Measurements from ENCODE around the gene DSE.
A peak's percentile ranks its signal among the peaks of the same experiment; 100 is the strongest.

The DSE gene

DNA sequence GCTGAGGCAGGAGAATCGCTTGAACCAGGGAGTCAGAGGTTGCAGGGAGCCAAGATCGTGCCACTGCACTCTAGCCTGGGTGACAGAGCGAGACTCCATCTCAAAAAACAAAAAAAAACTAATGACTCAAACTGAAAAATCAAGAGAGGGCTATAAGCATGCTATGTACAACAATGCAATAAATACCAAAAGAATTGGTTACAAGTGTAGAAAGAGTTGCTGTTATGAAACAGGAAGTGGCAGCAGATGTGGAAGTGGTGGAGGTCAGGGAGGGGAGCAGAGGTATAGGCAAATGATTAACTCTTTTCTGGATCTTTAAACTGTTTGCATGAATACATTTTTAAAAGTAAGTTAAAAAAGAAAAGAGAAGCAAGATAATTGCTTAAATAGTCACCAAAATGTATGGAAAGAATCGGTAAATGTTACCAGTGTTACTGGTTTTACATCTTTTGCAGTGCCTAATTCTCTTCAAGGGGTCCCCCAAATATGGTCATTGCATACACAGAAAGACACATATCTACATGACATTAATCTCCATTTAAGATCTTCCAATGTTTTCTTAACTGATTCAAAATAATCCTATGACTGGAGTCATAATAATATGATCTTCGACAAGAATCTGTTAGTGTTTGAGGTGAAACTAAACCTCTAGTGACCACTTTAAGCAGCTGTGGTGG is 105.4 kb downstream of the DSE start:
- no peak overlapping the region for H3K27ac ChIP-seq
- TF ChIP-seq, protein P1, sequence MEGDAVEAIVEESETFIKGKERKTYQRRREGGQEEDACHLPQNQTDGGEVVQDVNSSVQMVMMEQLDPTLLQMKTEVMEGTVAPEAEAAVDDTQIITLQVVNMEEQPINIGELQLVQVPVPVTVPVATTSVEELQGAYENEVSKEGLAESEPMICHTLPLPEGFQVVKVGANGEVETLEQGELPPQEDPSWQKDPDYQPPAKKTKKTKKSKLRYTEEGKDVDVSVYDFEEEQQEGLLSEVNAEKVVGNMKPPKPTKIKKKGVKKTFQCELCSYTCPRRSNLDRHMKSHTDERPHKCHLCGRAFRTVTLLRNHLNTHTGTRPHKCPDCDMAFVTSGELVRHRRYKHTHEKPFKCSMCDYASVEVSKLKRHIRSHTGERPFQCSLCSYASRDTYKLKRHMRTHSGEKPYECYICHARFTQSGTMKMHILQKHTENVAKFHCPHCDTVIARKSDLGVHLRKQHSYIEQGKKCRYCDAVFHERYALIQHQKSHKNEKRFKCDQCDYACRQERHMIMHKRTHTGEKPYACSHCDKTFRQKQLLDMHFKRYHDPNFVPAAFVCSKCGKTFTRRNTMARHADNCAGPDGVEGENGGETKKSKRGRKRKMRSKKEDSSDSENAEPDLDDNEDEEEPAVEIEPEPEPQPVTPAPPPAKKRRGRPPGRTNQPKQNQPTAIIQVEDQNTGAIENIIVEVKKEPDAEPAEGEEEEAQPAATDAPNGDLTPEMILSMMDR (conservative IDR thresholded peaks at IDR 0.05) = no peak

DNA sequence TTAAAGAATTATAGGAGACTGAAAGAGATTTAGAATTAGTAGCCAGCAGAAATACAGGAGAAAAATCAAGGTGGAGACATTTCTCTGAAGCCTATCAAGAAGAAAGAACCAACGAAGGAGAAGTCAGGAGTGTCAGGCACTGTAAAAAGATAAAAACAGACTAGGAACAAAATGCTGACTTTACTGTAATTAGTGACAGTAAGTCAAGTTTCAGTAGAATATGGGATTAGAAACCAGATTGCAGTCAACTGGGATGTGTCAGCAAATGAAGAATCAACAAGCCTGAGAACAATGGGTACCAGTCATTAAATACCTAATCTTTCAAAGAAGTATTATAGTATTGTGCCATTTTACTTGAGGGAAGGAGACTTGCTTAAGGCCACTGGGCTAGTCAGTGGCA is 112.0 kb downstream of the DSE start:
- 0 out of 2 replicates have a peak overlapping the region, but pooled peaks have one; percentile 8 for H3K27ac ChIP-seq
- TF ChIP-seq, protein P1 (conservative IDR thresholded peaks at IDR 0.05) = no peak

DNA sequence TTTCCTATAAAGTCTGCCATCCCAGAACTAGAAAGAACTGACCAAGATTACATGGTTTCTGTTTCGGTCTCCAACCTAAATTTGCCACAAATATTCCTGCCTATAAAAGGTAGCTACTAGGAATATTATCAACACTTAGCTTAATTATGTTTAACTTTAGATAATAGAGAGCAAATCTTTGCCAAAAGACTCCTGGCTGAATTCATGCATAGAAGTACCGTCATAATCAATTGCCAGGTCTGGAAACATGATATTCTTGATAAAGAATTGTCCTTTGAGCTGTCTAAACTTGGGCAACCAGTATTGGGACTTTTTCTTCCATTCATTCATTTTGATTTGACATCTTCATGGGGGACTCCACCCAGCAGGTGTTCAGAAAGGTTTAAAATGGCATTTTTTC is 112.9 kb downstream of the DSE start:
- TF ChIP-seq, protein P1 (conservative IDR thresholded peaks at IDR 0.05) = no peak
- peak overlapping the region; percentile 8; the same call in 1 of the 2 replicates for H3K27ac ChIP-seq

DNA sequence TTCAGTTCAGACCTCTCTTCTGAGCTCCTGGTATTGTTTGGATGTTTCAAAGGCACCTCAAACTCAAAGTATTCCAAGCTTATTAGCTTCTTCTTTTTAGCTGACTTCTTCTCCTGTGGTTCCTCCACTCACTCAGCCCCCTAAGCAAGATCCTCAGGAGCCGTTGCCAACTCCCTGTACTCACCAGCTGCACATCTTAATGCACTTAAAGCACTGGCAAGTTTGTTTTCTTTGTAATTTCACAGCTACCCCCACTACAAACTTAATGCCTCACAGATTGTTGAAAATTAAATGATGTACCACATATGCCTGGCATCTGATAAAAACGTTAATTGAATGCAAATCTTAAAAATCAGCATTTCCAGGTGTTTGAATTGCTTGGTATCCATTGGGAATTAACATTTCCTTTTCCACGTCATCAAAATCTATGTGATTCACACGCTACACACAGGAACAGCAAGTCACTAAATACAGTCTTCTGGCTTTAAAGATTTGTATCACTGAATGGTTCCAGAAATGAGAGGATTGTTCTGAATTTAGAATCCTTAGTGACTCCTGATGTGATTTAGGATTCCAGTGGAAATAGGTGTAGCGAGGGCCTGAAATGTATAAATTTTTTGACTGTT is 114.9 kb downstream of the DSE start:
- no peak overlapping the region for H3K27ac ChIP-seq
- TF ChIP-seq, protein P1 (conservative IDR thresholded peaks at IDR 0.05) = no peak

DNA sequence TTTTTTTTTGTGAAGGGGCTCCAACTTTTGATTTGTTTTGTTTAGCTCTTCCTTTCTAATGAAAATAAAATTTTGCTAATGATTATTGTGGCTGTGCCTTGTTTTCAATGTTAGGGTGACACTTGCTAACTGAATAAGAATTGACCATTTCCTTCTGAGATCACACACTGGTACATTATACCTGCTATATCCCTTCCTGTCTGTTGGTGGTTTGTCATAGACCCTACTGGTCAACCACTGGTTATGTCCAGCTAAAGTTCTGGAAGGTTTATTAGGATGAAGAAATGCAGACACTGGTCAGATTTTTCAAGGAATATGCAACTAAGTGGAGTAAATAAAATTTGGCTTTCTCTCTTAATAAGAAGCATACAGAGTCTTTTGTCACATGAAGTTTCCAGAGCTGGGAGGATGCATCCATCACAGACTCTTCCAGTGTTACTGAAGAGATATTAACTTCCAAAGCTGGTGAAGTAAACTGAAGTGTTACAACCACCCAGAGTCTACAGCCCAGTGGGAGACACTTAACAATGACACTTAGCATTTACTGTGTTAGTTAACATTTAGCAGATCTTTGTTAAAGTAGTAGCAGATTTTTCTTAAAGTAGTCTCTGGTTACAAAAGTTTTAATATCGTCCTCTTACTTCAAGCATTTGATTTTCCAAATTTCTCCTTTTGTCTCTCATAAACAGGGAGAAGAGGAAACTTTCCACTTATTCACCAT is 121.0 kb downstream of the DSE start:
- H3K27ac ChIP-seq = no peak overlapping the region
- TF ChIP-seq, protein P1 (conservative IDR thresholded peaks at IDR 0.05) = no peak

DNA sequence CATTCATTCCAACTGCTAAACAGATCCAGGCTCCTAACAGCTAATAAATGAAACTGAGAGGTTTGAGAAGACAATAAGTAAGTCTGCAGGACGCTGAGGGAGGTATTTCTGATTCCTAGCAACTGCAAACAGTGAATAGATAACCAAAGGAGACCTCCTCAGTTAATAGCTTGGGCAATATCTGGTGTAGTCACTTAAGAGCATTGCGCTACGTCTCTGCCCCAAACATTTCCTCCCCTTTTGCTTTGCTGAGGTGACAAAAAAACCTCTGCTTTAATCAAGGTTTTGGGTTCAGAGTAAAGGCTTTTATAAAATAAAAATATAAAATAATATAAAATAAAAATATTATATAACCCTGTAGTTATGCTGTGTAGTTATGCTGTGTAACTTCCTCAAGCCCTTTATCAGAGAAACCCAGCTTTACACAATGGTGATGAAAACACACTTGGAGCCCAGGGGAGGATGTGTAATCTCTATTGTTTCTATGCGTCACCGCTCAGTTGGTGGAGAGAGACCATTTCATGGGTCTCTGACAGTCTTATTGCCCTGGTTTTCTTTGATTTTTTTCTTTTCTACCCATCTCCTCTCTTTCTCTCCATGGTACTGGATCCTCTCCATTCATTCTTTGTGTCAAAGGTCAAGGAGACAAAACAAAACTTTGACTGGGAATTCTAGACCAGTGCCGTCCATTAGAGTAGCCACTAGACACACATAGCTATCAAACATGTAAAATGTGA is 121.8 kb downstream of the DSE start:
- TF ChIP-seq, protein P1 (conservative IDR thresholded peaks at IDR 0.05) = no peak
- no peak overlapping the region for H3K27ac ChIP-seq

Measured in VCaP (cell line).